GM18858 (cell line): ENCODE measurements around the gene CSK.

ENCODE experiments used
- ATAC-seq: cut with Tn5 transposase; IDR thresholded peaks from one replicate; pipeline ENCODE4 v1.9.1; 2021; ENCODE audit not compliant: unreplicated experiment

The CSK gene

DNA sequence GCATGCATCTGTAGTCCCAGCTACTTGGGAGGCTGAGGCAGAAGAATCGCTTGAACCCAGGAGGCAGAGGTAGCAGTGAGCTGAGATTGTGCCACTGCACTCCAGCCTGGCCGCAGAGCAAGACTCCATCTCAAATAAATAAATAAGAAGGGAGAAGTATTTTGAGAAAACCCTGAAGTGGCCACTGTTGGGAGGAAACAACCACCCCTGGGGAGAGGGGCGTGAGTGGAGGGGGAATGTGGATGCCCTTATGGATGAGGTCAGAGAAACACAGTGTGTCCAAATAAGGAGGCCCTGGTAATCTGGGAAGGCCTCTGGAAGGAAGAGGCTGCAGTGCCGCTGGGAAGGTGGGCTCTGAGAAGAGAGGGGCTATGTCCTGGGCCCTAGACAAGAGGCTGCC, 40.4 kb downstream of the CSK start:
- no peak for ATAC-seq

DNA sequence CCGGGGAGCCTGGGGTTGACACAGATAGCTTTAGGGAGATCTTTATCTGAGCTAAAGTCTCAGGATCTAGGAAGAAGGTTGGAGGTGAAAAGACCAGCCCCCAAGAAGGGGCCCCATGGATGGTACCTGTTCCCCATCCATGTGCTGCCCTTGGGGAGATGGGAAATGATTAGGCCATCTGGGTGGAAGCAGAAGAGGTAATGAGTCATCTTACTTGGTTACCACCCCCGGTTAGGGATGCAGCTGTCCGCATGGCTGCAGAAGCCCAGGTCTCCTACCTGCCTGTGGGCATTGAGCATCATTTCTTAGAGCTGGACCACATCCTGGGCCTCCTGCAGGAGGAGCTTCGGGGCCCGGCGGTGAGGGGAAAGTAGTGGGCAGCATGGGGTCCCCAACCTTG, 41.4 kb downstream of the CSK start:
- no peak for ATAC-seq

- no peak for ATAC-seq
These were observed 43.1 kb downstream of the CSK start for GRCh38 chr15:74824976-74825375.

DNA sequence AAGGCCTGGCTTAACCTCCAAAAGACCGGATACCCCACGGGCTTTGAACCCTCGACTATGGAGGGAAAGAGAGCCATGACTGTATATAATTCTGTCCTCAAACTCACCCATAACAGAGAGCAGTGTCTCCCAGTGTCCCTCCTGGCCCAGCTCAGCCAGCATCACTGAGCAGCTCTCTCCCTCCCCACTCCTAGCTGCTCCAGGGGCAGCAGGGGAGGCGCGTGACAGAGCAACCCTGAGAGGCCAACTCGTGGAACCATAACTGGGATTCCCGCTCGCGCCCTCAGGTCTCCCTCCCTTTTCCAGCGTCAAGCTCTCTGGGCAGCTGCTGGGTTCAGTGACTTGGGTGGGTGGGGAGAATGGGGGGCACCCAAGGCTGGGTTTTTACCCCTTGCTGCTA, 44.0 kb downstream of the CSK start:
- no peak for ATAC-seq

DNA sequence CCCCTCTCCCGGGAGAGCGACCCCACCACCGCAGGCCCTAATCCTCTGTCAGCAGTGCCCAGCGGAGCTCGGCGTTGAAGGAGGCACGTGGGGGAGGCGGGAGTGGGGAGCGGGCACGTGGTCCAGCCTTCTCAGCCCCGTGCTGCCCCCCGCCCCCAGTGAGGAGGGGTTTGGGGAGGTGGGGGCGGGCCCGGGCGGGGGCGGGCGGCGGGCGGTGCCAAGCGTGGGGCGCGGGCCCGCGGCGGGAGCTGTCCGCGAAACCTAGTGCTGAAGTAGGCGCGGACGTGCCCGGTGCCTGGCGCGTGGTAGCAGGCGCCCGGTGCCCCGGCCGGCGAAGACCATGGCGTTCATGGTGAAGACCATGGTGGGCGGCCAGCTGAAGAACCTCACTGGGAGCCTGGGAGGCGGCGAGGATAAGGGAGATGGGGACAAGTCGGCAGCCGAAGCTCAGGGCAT, 44.5 kb downstream of the CSK start, which contains the start of gene CPLX3:
TSS of gene CPLX3 (plus strand) at position 264 of the 456 bp plus-strand sequence. CDS start at position 341, 77 bp downstream.
- no peak for ATAC-seq

DNA sequence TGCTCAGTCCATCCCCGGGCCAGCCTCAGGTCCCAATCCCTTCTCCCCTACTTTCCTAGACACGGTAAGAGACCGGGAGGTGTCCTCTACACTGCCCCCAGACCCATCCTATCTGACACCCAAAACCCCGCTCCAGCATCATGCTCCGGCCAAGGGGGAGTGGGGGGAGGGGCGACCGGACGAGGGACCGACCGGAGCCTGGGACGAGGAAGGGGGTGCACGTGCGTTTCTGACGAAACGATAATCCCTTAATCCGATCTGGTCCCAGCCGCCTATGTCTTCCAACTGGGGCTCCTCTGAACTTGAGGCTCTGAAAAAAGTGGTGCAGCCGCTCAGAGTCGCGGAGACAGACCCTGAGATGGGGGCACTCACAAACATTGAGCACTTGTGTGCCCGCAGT, 45.0 kb downstream of the CSK start:
- no peak for ATAC-seq

DNA sequence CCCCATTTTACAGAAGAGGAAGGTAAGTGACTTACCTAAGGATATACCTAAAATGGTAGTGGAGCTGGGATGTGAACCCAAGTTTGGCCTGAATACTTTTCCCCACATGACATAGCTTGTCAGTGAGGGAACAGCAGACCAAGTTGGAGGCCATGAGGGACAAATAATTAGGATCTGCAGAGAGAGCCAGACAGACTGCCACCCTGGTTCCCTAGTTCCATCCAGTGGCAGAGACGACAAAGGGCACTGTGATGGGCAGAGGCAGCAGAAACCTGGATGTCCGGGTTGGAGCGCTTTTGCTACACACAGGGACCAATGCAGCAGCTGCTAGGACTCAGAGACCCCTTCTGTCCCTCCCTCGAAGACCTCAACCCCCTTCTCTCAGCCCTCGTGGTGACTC, 45.7 kb downstream of the CSK start:
- ATAC-seq: no peak

GRCh38 chr15:74828835-74829234, 47.0 kb downstream of the CSK start:
- ATAC-seq: no peak

- no peak for ATAC-seq
These were observed 47.6 kb downstream of the CSK start for GRCh38 chr15:74829486-74829885.

DNA sequence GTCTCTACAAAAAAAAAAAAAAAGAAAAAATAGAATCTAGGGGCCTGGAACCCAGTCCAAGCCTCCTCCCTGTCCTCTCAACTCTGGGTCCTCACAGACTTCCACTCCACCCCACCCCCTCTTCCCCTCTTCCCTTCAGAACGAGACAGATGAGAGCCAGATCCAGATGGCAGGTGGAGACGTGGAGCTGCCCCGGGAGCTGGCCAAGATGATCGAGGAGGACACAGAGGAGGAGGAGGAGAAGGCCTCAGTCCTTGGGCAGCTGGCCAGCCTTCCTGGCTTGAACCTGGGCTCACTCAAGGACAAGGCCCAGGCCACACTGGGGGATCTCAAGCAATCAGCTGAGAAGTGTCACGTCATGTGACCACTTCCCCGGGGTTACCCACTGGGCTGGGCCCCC, 48.1 kb downstream of the CSK start:
- ATAC-seq: no peak

DNA sequence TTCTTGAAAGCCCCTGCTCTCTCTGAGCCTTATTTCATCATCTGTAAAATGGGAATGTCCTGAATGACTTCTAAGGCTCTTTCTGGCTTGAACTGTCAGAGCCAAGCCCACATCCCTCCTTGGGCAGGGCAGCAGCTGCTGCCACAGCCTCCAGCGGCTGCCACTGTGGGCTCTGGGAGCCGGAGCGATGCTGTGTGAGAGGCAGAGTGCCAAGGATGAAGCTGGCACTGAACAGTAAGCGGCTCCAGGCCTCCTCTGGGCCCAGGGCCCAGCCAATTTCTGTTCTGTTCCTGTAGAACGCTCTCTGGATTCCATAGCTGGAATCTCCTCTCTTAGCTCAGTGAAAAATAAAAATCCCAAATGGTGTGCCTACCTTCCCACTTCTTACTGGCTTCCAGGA, 49.0 kb downstream of the CSK start:
- no peak for ATAC-seq

DNA sequence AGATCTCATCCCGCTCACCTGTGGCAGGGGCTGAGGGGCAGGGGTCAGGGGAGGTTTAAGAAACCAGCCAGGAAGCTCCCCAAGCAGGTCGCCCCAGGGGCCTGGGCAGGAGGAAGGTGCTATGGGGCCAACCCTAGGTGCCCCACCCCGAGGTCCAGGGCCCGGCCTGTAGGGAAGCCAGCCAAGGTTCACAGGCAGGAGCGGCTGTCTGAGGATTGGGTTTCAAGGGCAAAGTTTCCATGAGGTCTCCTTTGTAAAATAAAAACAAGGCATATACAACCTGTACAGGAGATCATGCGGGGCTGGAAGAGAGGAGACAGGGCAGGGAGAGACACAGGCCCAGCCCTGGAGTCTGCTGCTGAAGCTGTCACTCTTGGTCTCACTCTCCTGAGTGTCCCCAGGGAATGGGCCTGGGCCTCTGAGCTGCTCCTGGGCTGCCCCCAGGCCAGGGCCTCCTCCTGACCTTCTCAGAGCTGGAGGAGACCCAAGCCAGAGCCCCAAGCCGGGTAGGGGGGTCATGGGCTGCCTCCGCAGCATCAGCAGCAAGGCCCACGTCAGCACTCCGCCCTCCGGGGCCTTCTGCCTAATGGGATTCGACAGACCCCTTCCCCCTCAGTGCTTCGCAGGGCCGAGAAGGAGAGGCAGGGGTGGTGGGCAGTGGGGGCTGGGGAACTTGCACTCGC, 50.1 kb downstream of the CSK start:
- no peak for ATAC-seq

GRCh38 chr15:74832826-74833225, 50.9 kb downstream of the CSK start:
- no peak for ATAC-seq

GRCh38 chr15:74833376-74834107, 51.7 kb downstream of the CSK start:
- ATAC-seq: no peak

DNA sequence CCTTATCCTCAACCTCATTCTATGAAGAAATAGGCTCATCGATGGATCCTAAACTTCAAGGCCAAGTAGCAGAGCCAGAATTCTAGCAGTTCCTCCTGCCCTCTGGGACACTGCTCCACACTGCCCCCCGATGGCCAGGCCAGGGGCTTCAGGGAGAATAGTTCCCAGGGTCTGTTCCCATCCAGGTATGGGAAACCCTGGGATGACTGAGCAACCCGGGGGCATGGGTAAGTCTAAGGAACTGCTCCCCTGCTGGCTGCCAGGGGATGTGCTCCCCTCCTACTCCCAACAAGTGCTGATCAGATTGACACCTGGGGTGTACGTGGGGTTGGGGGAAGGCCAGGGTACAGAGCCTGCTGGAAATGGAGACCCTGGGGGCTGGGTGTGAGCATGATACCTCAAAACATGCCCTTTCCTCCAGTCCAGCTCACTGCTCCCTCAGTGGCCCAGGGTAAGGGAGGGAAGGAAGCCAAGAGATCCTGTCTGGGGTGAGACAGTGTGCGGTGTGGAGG, 53.5 kb downstream of the CSK start:
- ATAC-seq: no peak

DNA sequence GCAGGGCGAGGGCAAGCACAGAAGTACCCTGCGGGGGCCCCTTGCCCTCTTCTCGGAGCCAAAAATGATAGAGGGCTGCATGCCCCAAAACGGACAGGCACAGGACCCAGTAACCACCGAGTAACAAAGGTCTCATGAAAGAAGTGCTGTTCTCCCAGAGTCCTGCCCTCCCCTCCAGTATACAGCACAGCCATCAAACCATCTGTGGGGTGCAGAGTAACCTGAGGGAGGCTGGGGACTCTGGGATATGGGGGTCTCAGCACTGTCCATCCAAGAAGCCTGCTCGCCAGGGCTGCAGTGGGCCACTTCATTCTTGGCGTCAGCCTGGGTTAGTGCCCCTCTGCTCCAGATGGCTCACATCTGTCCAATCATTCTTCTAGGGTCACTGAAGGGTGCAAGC, 55.0 kb downstream of the CSK start:
- no peak for ATAC-seq

DNA sequence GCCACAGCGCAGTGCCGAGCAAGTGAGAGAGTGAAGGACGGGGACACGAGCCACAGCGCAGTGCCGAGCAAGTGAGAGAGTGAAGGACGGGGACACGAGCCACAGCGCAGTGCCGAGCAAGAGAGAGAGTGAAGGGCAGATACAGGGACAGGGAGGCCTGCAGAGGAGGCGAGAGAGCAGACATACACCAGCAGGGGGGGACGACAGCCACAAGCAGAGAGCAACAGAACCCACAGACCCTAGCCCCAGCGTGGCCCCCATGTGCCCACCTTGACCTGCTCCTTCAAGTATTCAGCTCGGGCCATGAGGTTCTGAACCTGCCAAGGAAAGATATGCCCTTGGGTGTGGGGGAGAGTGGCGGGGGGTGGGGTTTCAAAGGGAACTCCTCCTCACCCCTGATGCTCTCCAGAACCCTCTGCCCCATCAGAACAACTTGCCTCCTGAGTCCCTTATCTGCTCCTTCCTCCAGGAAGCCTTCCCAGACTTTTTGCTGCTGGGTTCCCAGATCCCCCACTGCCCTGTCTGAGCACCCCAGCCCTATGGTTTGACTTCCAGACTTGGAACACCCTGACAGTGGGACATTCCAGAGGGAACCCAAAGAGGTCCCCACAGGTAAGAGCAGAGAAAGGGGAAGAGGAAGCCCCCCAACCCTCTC, 55.7 kb downstream of the CSK start:
- no peak for ATAC-seq

- no peak for ATAC-seq
These were observed 56.2 kb downstream of the CSK start for GRCh38 chr15:74838137-74838516.

GRCh38 chr15:74838746-74839525, 57.1 kb downstream of the CSK start:
- ATAC-seq: no peak

DNA sequence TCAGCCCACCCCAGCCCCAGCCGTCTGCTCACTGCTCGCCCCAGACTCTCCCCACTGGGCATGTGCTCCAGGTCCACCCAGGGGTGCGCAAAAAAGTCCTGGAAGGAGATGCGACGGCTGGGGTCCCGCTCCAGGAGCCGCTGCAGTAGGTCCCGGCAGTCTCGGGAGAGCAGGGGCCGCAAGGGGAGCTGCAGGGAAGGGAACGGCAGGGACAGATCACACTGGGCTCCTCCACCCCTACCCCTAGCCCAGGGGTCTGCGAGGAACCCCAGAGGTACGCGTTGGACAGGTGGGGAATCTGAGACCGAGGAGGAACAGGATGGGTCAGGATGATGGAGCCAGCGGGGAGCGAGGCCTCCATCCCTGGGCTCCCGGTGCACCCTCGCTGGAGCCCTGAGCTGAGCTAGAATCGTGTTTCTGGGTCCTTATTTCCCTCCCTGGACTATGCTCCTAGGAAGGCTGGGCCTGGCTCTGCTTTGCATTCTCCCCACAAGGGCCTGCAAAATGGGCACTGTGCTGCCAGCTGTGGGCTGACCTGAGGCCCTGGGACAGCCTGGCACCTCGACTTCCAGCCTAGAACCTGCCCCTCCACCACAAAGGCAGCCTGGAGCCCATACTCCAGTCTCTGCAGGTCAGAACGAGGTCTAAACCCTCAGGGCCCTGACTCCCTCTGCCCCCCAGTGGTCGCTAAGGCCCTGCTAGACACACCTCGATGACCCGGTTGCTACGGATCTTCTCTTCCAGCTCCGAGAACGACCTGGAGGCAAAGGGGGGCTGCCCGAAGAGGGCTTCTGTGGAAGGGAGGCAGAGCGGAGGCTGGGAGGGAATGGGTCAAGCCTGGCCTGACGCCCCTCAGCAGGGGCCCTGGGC, 57.9 kb downstream of the CSK start:
- ATAC-seq: no peak
